Endothelial cell of umbilical vein (primary cell): ENCODE results near the gene CSTF3.

Experiments used
- CTCF ChIP-seq, 2 donors: IDR thresholded peaks; 1 replicate in 1 of 2; 2 replicates in 1 of 2; pipeline ENCODE4 v1.5.1; 2011; ENCODE audit warnings: low read length in 2 of 2, mild to moderate bottlenecking in 2 of 2, moderate library complexity in 2 of 2, control low read depth in 1 of 2, inconsistent platforms in 1 of 2, low read depth in 1 of 2; ENCODE audit not compliant: insufficient read depth in 1 of 2; ENCODE audit errors: extremely low read depth in 1 of 2
- EZH2 ChIP-seq: IDR thresholded peaks from 2 replicates; pipeline ENCODE4 v1.6.1; 2012; ENCODE audit warnings: borderline replicate concordance, low read depth, mild to moderate bottlenecking, moderate library complexity, low read length, inconsistent platforms; ENCODE audit not compliant: severe bottlenecking
- FOS ChIP-seq: IDR thresholded peaks from 2 replicates; pipeline ENCODE4 v1.6.1; 2011; ENCODE audit warnings: mild to moderate bottlenecking, low read length, moderate library complexity, borderline replicate concordance; ENCODE audit not compliant: insufficient read depth
- GATA2 ChIP-seq: IDR thresholded peaks from 2 replicates; pipeline ENCODE4 v1.7.0; 2011; ENCODE audit warnings: low read depth, mild to moderate bottlenecking, moderate library complexity, mixed read lengths, low read length; ENCODE audit not compliant: insufficient read length, insufficient read depth
- JUN ChIP-seq: IDR thresholded peaks from 2 replicates; pipeline ENCODE4 v1.6.1; 2011; ENCODE audit warnings: borderline replicate concordance, low read depth; ENCODE audit not compliant: insufficient read length, insufficient read depth
- MAX ChIP-seq: IDR thresholded peaks from 2 replicates; pipeline ENCODE4 v1.6.1; 2011; ENCODE audit not compliant: insufficient read depth, insufficient read length
- MYC ChIP-seq: IDR thresholded peaks from one replicate; pipeline ENCODE4 v1.6.1; 2011; ENCODE audit warnings: mild to moderate bottlenecking, low read depth, low read length
- POLR2A ChIP-seq: IDR thresholded peaks from 2 replicates; pipeline ENCODE4 v1.6.1; 2012; ENCODE audit warnings: low read depth, mild to moderate bottlenecking, control low read depth, low read length
- POLR2AphosphoS5 ChIP-seq: IDR thresholded peaks from 2 replicates; pipeline ENCODE4 v1.6.1; 2012; ENCODE audit warnings: low read depth, mild to moderate bottlenecking, control low read depth, low read length, moderate library complexity; ENCODE audit not compliant: insufficient read depth

GRCh38 chr11:33043221-33043830 lies 118.0 kb downstream of the CSTF3 start:
- no peak for TF ChIP-seq MAX
- TF ChIP-seq CTCF (IDR thresholded peaks at IDR 0.05; ENCODE audit: extremely low read depth in 1 of 2, insufficient read depth in 1 of 2, low read depth in 1 of 2, low read length in 2 of 2), result no peak
- TF ChIP-seq POLR2A, result no peak
- no peak for TF ChIP-seq FOS
- no peak for TF ChIP-seq POLR2AphosphoS5
- TF ChIP-seq MYC, result no peak
- no peak for TF ChIP-seq EZH2
- no peak for TF ChIP-seq GATA2
- TF ChIP-seq JUN, result no peak
